Spleen (tissue), 7 donors: ENCODE results near the gene WDR64.
"Not testable (repeated sequence)": the region's sequence is repeated elsewhere in the genome, so short reads cannot be mapped to it uniquely, and the experiment has no call there.

Source experiments
- POLR2A ChIP-seq, 3 donors: fragments of 450-650 bp; IDR thresholded peaks; one replicate each; pipeline ENCODE4 v1.5.1; 2017; ENCODE audit warnings: antibody characterized with exemption in 3 of 3, mild to moderate bottlenecking in 1 of 3
- POLR2AphosphoS5 ChIP-seq, 3 donors: sonication (generic); formaldehyde crosslinking; IDR thresholded peaks; one replicate each; pipeline ENCODE4 v1.5.1; 2017; ENCODE audit warnings: antibody characterized with exemption in 3 of 3
- TF ChIP-seq, protein P1 (sequence below), 11 experiments: fragments of 200-600 bp in 7 of 11; fragments of 450-650 bp in 4 of 11; sonication (generic) in 4 of 11; IDR thresholded peaks in 8 of 11; conservative IDR thresholded peaks in 3 of 11; 1 replicate in 7 of 11; 2 replicates in 4 of 11; pipeline versions ENCODE4 v1.4.0 to v1.8.0; 2016 to 2021; ENCODE audit warnings: antibody characterized with exemption in 11 of 11, inconsistent platforms in 4 of 11, mild to moderate bottlenecking in 1 of 11
- donor health status: DM: no; HTN: no; CAD: no; lungs with moderate emphysema.
- donor health status: DM: no; HTN: no; CAD: no.
- donor health status: DM: no; HTN: no; CAD: no.

DNA sequence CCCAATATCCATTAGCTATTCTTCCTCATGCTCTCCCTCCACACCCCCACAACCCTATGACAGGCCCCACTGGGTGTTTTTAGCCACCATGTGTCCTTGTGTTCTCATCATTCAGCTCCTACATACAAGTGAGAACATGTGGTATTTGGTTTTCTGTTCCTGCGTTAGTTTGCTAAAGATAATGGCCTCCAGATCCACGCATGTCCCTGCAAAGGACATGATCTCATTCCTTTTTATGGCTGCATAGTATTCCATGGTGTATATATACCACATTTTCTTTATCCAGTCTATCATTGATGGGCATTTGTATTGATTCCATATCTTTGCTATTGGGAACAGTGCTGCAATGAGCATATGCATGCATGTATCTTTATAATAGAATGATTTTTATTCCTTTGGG lies 6.9 kb downstream of the WDR64 start:
- not testable (repeated sequence) for TF ChIP-seq POLR2A, POLR2AphosphoS5 (IDR thresholded peaks at IDR 0.05)
- TF ChIP-seq, protein P1, sequence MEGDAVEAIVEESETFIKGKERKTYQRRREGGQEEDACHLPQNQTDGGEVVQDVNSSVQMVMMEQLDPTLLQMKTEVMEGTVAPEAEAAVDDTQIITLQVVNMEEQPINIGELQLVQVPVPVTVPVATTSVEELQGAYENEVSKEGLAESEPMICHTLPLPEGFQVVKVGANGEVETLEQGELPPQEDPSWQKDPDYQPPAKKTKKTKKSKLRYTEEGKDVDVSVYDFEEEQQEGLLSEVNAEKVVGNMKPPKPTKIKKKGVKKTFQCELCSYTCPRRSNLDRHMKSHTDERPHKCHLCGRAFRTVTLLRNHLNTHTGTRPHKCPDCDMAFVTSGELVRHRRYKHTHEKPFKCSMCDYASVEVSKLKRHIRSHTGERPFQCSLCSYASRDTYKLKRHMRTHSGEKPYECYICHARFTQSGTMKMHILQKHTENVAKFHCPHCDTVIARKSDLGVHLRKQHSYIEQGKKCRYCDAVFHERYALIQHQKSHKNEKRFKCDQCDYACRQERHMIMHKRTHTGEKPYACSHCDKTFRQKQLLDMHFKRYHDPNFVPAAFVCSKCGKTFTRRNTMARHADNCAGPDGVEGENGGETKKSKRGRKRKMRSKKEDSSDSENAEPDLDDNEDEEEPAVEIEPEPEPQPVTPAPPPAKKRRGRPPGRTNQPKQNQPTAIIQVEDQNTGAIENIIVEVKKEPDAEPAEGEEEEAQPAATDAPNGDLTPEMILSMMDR (IDR thresholded peaks at IDR 0.05 in 8 of 11, conservative IDR thresholded peaks at IDR 0.05 in 3 of 11), result not testable (repeated sequence)
